ENCODE measurements around the gene CLCN5. TPM values are rescaled to one million over a fixed set of nuclear protein-coding genes. Genes with fewer than 3 reads are reported as not detected.

CLCN5 gene
- total and polyA plus RNA-seq, 2 donors: 1.4 to 26.3 TPM

DNA sequence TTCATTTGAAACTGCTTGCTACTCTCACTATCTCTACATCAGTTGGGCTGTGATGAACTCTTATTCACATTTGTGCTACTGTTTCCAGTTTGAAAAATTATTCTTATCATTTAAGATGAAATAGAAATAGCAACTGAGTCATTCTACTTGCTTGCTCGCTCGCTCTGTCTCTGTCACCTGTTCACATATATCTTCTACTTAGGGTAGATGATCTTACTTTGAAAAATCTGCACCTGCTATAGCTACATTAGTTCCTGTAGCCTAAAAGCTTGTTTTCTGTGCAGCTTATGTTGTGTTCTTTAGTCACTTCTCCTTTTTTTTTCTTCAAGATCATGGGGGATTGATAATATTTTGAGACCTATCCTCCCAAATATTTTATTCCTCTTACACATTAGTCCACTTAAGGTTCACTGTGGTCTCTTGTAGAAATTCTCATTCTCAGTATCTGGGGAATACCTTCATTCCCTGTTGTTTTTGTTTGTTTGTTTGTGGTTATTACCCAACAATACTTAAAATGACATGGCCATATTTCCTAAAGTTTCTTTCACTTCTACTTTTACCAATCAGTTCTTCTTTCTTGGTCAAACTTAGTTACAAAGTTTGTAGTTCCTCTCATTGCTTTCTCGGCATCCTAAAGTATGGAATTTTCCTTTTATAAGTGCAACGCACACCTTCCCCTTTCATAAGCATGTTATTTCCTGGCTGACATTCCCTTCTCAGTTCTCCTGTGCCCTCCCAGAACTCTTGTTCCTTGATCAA lies 36.5 kb downstream of the CLCN5 start:
- 83% methylated on average over 4 of the region's 4 CpGs for WGBS
- H3K4me3 ChIP-seq (ENCODE audit: low read depth, low read length): no peak overlapping the region
- no peaks in the 10 kb centered on the region for H3K4me1 ChIP-seq (ENCODE audit: insufficient read depth)
- H3K36me3 ChIP-seq (ENCODE audit: insufficient read depth): no peaks in the 10 kb centered on the region
- no peak for DNase-seq (ENCODE audit: extremely low spot score)
- no peak overlapping the region for H3K27ac ChIP-seq (ENCODE audit: low read depth)

- no peak for DNase-seq (ENCODE audit: extremely low spot score)
- no peaks in the 10 kb centered on the region for H3K36me3 ChIP-seq (ENCODE audit: insufficient read depth)
- H3K4me1 ChIP-seq (ENCODE audit: insufficient read depth): no peaks in the 10 kb centered on the region
- 84% methylated on average over 2 of the region's 2 CpGs for WGBS
- no peak overlapping the region for H3K27ac ChIP-seq (ENCODE audit: low read depth)
- H3K4me3 ChIP-seq (ENCODE audit: low read depth, low read length): no peak overlapping the region
Measured at GRCh38 chrX:49959602-49960001, 37.2 kb downstream of the CLCN5 start.

- H3K36me3 ChIP-seq (ENCODE audit: insufficient read depth): no peaks in the 10 kb centered on the region
- WGBS: 37% methylated on average over 1 of the region's 1 CpG
- H3K27ac ChIP-seq (ENCODE audit: low read depth): no peak overlapping the region
- H3K4me3 ChIP-seq (ENCODE audit: low read depth, low read length): no peak overlapping the region
- H3K4me1 ChIP-seq (ENCODE audit: insufficient read depth): no peaks in the 10 kb centered on the region
- DNase-seq (ENCODE audit: extremely low spot score): no peak
Measured at GRCh38 chrX:49960061-49960460, 37.7 kb downstream of the CLCN5 start.

DNA sequence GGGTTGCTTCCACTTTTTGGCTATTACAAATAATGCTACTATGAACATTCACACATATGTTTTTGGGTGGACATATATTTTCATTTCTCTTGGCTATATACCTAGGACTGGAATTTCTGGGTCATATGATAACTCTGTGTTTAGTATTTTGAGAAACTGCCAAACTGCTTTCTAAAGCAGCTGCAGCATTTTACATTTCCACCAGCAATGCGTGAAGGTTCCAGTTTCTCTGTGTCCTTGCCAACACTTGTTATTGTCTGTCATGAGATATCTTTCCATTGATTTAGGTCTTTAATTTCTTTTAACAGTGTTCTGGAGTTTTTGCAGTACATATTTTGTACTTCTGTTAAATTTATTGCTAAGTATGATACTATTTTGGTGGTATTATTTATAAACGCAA lies 48.3 kb downstream of the CLCN5 start:
- WGBS: 64% methylated on average over 2 of the region's 2 CpGs
- DNase-seq (ENCODE audit: extremely low spot score): no peak
- Histone ChIP-seq H3K36me3 (ENCODE audit: insufficient read depth) (no peaks in the 10 kb centered on the region), H3K4me1 (ENCODE audit: insufficient read depth) (no peaks in the 10 kb centered on the region), H3K4me3 (ENCODE audit: low read depth, low read length) (no peak overlapping the region), H3K27ac (ENCODE audit: low read depth) (no peak overlapping the region)

DNA sequence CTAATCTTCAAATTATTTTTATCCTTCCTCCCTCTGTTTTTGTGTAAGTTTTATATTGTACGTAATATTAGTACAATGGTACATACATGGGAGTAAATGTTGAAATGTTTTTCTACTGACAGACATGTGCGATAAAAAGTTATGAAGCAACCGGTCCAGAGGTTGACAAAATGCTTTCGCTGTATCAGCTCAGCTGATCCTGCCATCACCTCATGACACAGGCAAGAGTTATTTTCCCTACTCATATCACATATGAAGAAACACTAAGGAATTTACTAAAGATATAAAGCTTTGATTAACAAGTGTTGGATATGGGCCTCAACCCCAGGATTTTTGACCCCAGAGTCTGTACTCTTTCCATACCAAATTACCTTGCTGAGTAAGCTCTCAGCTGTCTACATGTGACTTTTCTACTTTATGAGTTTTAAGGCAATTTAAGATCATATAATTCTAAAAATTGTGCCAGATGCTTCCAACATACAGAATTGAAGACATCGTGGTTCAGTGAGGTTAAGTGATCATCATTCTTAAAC lies 50.0 kb downstream of the CLCN5 start:
- 88% methylated on average over 5 of the region's 5 CpGs for WGBS

GRCh38 chrX:49976682-49977197 lies 54.3 kb downstream of the CLCN5 start:
- no peak for DNase-seq (ENCODE audit: extremely low spot score)
- H3K27ac ChIP-seq (ENCODE audit: low read depth): no peak overlapping the region
- H3K36me3 ChIP-seq (ENCODE audit: insufficient read depth): no peaks in the 10 kb centered on the region
- WGBS: 54% methylated on average over 4 of the region's 4 CpGs
- no peaks in the 10 kb centered on the region for H3K4me1 ChIP-seq (ENCODE audit: insufficient read depth)
- no peak overlapping the region for H3K4me3 ChIP-seq (ENCODE audit: low read depth, low read length)

More for the DNA sequence above, 50.0 kb downstream of the CLCN5 start:
- no peak for DNase-seq (ENCODE audit: extremely low spot score)
- H3K27ac ChIP-seq (ENCODE audit: low read depth): no peak overlapping the region
- no peak overlapping the region for H3K4me3 ChIP-seq (ENCODE audit: low read depth, low read length)
- H3K36me3 ChIP-seq (ENCODE audit: insufficient read depth): no peaks in the 10 kb centered on the region
- no peaks in the 10 kb centered on the region for H3K4me1 ChIP-seq (ENCODE audit: insufficient read depth)

- Histone ChIP-seq H3K27ac (ENCODE audit: low read depth) (no peak overlapping the region), H3K36me3 (ENCODE audit: insufficient read depth) (no peaks in the 10 kb centered on the region), H3K4me1 (ENCODE audit: insufficient read depth) (no peaks in the 10 kb centered on the region), H3K4me3 (ENCODE audit: low read depth, low read length) (no peak overlapping the region)
- 63% methylated on average over 9 of the region's 9 CpGs for WGBS
- no peak for DNase-seq (ENCODE audit: extremely low spot score)
Measured at GRCh38 chrX:49977319-49978090, 55.1 kb downstream of the CLCN5 start.

- Histone ChIP-seq H3K4me1 (ENCODE audit: insufficient read depth) (no peaks in the 10 kb centered on the region), H3K36me3 (ENCODE audit: insufficient read depth) (no peaks in the 10 kb centered on the region), H3K4me3 (ENCODE audit: low read depth, low read length) (no peak overlapping the region), H3K27ac (ENCODE audit: low read depth) (no peak overlapping the region)
- 89% methylated on average over 2 of the region's 2 CpGs for WGBS
- DNase-seq (ENCODE audit: extremely low spot score): no peak
Measured at GRCh38 chrX:49978176-49978575, 55.8 kb downstream of the CLCN5 start.

DNA sequence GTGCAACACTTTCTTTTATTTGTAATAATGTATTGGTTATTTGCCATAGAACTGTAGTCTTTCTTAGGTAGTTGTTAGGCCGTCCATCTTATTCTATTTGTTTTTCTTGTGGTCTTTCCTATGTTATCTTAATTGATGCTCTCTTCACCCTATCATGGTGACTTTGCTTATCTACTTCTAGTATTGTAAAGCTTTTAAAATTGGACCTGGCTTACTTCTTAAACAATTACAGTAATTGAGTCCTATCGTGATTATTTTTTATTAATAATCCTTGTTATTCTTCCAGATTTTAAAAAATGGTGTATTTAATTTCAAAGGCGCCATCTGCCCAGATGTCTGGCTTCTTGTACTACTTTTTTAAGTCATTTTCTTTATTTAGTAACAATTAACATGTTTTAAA lies 63.7 kb downstream of the CLCN5 start:
- Histone ChIP-seq H3K4me3 (ENCODE audit: low read depth, low read length) (no peak overlapping the region), H3K36me3 (ENCODE audit: insufficient read depth) (no peaks in the 10 kb centered on the region), H3K27ac (ENCODE audit: low read depth) (no peak overlapping the region), H3K4me1 (ENCODE audit: insufficient read depth) (no peaks in the 10 kb centered on the region)
- WGBS: 92% methylated on average over 3 of the region's 3 CpGs
- DNase-seq (ENCODE audit: extremely low spot score): no peak

GRCh38 chrX:49987651-49988050 lies 65.3 kb downstream of the CLCN5 start:
- WGBS: 73% methylated on average over 2 of the region's 2 CpGs
- Histone ChIP-seq H3K4me3 (ENCODE audit: low read depth, low read length) (no peak overlapping the region), H3K4me1 (ENCODE audit: insufficient read depth) (no peaks in the 10 kb centered on the region), H3K27ac (ENCODE audit: low read depth) (no peak overlapping the region), H3K36me3 (ENCODE audit: insufficient read depth) (no peaks in the 10 kb centered on the region)
- DNase-seq (ENCODE audit: extremely low spot score): no peak

DNA sequence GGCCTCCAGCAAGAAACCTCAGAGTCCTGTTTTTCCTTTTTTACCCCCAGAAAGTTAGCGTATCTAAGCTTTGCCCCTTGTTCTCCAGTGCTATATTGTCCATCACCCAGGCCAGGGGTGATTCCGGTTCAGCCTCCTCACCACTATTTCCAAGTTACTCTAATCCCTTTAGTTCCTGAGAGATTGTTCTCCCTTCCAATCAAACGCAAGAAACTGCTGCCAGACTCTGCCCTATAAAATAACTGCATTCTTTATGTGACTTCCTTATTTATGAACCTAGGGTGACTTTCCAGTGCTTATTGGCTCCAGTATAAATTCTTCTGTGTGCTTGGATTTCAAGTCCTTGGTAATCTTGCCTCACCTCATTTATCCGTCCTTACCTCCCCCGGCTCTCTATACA lies 65.7 kb downstream of the CLCN5 start:
- Histone ChIP-seq H3K36me3 (ENCODE audit: insufficient read depth) (no peaks in the 10 kb centered on the region), H3K4me3 (ENCODE audit: low read depth, low read length) (no peak overlapping the region), H3K4me1 (ENCODE audit: insufficient read depth) (no peaks in the 10 kb centered on the region), H3K27ac (ENCODE audit: low read depth) (no peak overlapping the region)
- DNase-seq (ENCODE audit: extremely low spot score): no peak
- 42% methylated on average over 5 of the region's 5 CpGs for WGBS

- no peaks in the 10 kb centered on the region for H3K36me3 ChIP-seq (ENCODE audit: insufficient read depth)
- no peak overlapping the region for H3K27ac ChIP-seq (ENCODE audit: low read depth)
- no peak overlapping the region for H3K4me3 ChIP-seq (ENCODE audit: low read depth, low read length)
- 71% methylated on average over 4 of the region's 4 CpGs for WGBS
- no peaks in the 10 kb centered on the region for H3K4me1 ChIP-seq (ENCODE audit: insufficient read depth)
- no peak for DNase-seq (ENCODE audit: extremely low spot score)
Measured at GRCh38 chrX:49991758-49992157, 69.4 kb downstream of the CLCN5 start.

DNA sequence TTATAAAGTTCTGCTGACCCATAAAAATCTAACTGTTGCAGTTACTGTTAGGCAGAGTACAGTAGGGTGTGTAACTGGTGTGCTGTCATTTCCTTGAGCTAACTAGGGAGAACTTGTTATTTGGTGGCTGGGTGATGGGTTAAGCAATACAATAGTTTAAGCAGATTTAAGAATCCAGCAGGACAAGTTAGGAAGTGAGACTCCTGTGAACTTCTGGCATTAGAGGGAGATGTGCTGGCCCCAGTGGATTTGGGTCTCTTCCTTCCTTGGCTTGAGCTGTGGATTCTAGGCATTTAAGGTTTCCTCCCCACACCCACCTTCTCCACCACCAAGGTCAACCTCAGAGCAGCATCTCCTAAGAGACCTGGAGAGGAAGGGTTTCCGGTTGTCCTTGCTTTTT lies 70.5 kb downstream of the CLCN5 start:
- WGBS: 87% methylated on average over 1 of the region's 1 CpG
- no peak overlapping the region for H3K4me3 ChIP-seq (ENCODE audit: low read depth, low read length)
- no peak for DNase-seq (ENCODE audit: extremely low spot score)
- H3K36me3 ChIP-seq (ENCODE audit: insufficient read depth): no peaks in the 10 kb centered on the region
- H3K27ac ChIP-seq (ENCODE audit: low read depth): no peak overlapping the region
- no peaks in the 10 kb centered on the region for H3K4me1 ChIP-seq (ENCODE audit: insufficient read depth)

GRCh38 chrX:49993661-49994060 lies 71.3 kb downstream of the CLCN5 start:
- H3K4me3 ChIP-seq (ENCODE audit: low read depth, low read length): no peak overlapping the region
- no peak for DNase-seq (ENCODE audit: extremely low spot score)
- no peak overlapping the region for H3K27ac ChIP-seq (ENCODE audit: low read depth)
- WGBS: 98% methylated on average over 1 of the region's 1 CpG
- H3K36me3 ChIP-seq (ENCODE audit: insufficient read depth): no peaks in the 10 kb centered on the region
- H3K4me1 ChIP-seq (ENCODE audit: insufficient read depth): no peaks in the 10 kb centered on the region
